Psoas muscle (tissue), 8 donors: ENCODE measurements around the gene EXPH5. TPM values are rescaled to one million over a fixed set of nuclear protein-coding genes. Genes with fewer than 3 reads are reported as not detected.

Experiments
- ATAC-seq, 4 donors: fragments of 200-7000 bp; cut with Tn5 transposase; one replicate each; pipeline ENCODE4 v1.9.1; 2020; ENCODE audit warnings: moderate library complexity in 3 of 4, mild to moderate bottlenecking in 2 of 4
- DNase-seq, 2 donors: peaks; one replicate each; pipeline ENCODE4 v3.0.0-alpha.2; 2020
- H3K27ac ChIP-seq: fragments of 200-600 bp; one replicate; pipeline ENCODE4 v1.8.0; 2022
- H3K27me3 ChIP-seq, 3 donors: fragments of 200-600 bp in 1 of 3; one replicate each; pipeline versions ENCODE4 v1.6.1 to v1.8.0; 2013 to 2022; ENCODE audit warnings: low read length in 2 of 3, mild to moderate bottlenecking in 2 of 3, moderate library complexity in 1 of 3; ENCODE audit not compliant: insufficient read depth in 3 of 3
- H3K36me3 ChIP-seq, 2 donors: fragments of 200-600 bp in 1 of 2; one replicate each; pipeline versions ENCODE4 v1.6.1 to v1.8.0; 2013 to 2022; ENCODE audit warnings: low read depth in 1 of 2, mild to moderate bottlenecking in 1 of 2, moderate library complexity in 1 of 2; ENCODE audit not compliant: insufficient read depth in 1 of 2
- H3K4me1 ChIP-seq: fragments of 200-600 bp; one replicate; pipeline ENCODE4 v1.8.0; 2022
- H3K4me3 ChIP-seq: fragments of 200-600 bp; one replicate; pipeline ENCODE4 v1.8.0; 2022; ENCODE audit warnings: mild to moderate bottlenecking
- H3K9me3 ChIP-seq: fragments of 200-600 bp; one replicate; pipeline ENCODE4 v1.8.0; 2022
- CTCF ChIP-seq: fragments of 200-600 bp; IDR thresholded peaks from one replicate; pipeline ENCODE4 v1.8.0; 2022; ENCODE audit warnings: antibody characterized with exemption
- WGBS, 3 donors: extraction: QIAGEN DNeasy Blood & Tissue Kit; methylation state at CpG; one replicate each; pipeline versions ENCODE4 v1.1.6 to v1.1.7; 2013; 5-methylcytosine and 5-hydroxymethylcytosine counted together
- intact Hi-C, 2 donors: fragments of 100-400 bp; cut with DNase I; formaldehyde crosslinking; loops; one replicate each; pipeline versions ENCODE4 v1.11.0 to v1.14.2; 2022
- polyA plus RNA-seq, 3 donors: library from polyadenylated mRNA; stranded (reverse); fragments of 200-250 nt; gene quantifications; one replicate each; pipeline ENCODE4 v1.2.3, GENCODE V29; 2013
- total RNA-seq, 4 donors: library from RNA; stranded (reverse); fragmentation: NEBNext Ultra II Directional in 2 of 4; extraction: Animal tissue kit (Norgen Biotek cat#: 25700) in 2 of 4; gene quantifications; one replicate each; pipeline versions ENCODE4 v1.2.1 to v1.2.4, GENCODE V29; 2021 to 2023
- donor health status: healthy with polysubstance abuse.
- donor health status: DM: no; HTN: no; CAD: no; lungs with moderate emphysema.
- donor health status: Bipolar disorder and iron deficiency.
- donor health status: healthy.
- donor health status: DM: yes; HTN: yes; CAD: no.
- donor health status: DM: no; HTN: no; CAD: no.
- donor health status: DM: no; HTN: no; CAD: no.
- donor health status: DM: yes; HTN: yes; CAD: no.

Gene EXPH5
- total and polyA plus RNA-seq, 7 donors = 0.01 to 0.58 (median 0.15) TPM

GRCh38 chr11:108597736-108598355, 4.3 kb upstream of the EXPH5 start:
- DNase-seq = no peak

GRCh38 chr11:108596701-108597100, 3.1 kb upstream of the EXPH5 start:
- no peak for DNase-seq
- no peak for TF ChIP-seq CTCF
- Histone ChIP-seq H3K27me3 (peaks cover 0 to 19% (median 0%) of the 10 kb centered on the region in 3 donors), H3K4me1 (no peaks in the 10 kb centered on the region), H3K4me3 (no peak overlapping the region), H3K9me3 (no peaks in the 10 kb centered on the region), H3K36me3 (no peaks in the 10 kb centered on the region), H3K27ac (no peak overlapping the region)
- ATAC-seq = no peak
- intact Hi-C loops = no loop called here
- WGBS, 3 donors = 39 to 44% (median 42%) methylated on average over 2 of the region's 2 CpGs

More at GRCh38 chr11:108597736-108598355, 4.3 kb upstream of the EXPH5 start:
- Histone ChIP-seq H3K4me3 (no peak overlapping the region), H3K27me3 (peaks cover 0 to 10% (median 0%) of the 10 kb centered on the region in 3 donors), H3K4me1 (no peaks in the 10 kb centered on the region), H3K9me3 (no peaks in the 10 kb centered on the region), H3K36me3 (no peaks in the 10 kb centered on the region), H3K27ac (no peak overlapping the region)
- no peak for ATAC-seq
- no peak for TF ChIP-seq CTCF
- 66 to 68% (median 68%) methylated on average over 5 of the region's 5 CpGs for WGBS, 3 donors
- intact Hi-C loops = no loop called here

GRCh38 chr11:108593923-108594434, 411 bp upstream of the EXPH5 start:
- H3K27me3 ChIP-seq = peaks cover 0 to 19% (median 0%) of the 10 kb centered on the region in 3 donors
- no peak overlapping the region for H3K27ac ChIP-seq
- ATAC-seq (no peak), DNase-seq (no peak)
- no peaks in the 10 kb centered on the region for H3K36me3 ChIP-seq
- H3K4me1 ChIP-seq = no peaks in the 10 kb centered on the region
- intact Hi-C loops = loop anchor here in 1 of 2 donors (5.0 kb wide), 1 partner anchor 97 kb away; the partner anchor contains the start of gene POGLUT3
- H3K9me3 ChIP-seq = no peaks in the 10 kb centered on the region
- TF ChIP-seq CTCF = no peak
- H3K4me3 ChIP-seq = peak overlapping the region; percentile 82
- 14 to 25% (median 17%) methylated on average over 5 of the region's 5 CpGs for WGBS, 3 donors

GRCh38 chr11:108592591-108593213, 866 bp downstream of the EXPH5 start:
- Histone ChIP-seq H3K36me3 (no peaks in the 10 kb centered on the region), H3K4me3 (peak overlapping the region; percentile 82), H3K27ac (no peak overlapping the region), H3K4me1 (no peaks in the 10 kb centered on the region), H3K27me3 (peaks cover 0 to 19% (median 0%) of the 10 kb centered on the region in 3 donors), H3K9me3 (no peaks in the 10 kb centered on the region)
- DNase-seq = peak in 1 of 2 donors; percentile 29
- WGBS, 3 donors = 2% methylated on average over 32 to 43 of the region's 43 CpGs
- intact Hi-C loops = loop anchor here in 1 of 2 donors (5.0 kb wide), 1 partner anchor 95 kb away; the partner anchor contains the start of gene POGLUT3
- ATAC-seq = peak; percentile 6 to 48 (median 24)
- no peak for TF ChIP-seq CTCF
